GM23338 (cell line): ENCODE results near the gene FAF1.

ENCODE experiments used
- CREB1 ChIP-seq: fragments of 250-450 bp; sonication (Bioruptor Pico); IDR thresholded peaks from 2 replicates; pipeline ENCODE4 v1.5.0; 2020; ENCODE audit warnings: low read depth, mild to moderate bottlenecking, moderate library complexity
- EZH2 ChIP-seq: fragments of 200-600 bp; sonication (generic); IDR thresholded peaks from one replicate; pipeline ENCODE4 v1.8.0; 2017; ENCODE audit warnings: antibody characterized with exemption, mild to moderate bottlenecking, low read depth; ENCODE audit not compliant: unreplicated experiment
- EZH2phosphoT487 ChIP-seq: fragments of 200-600 bp; sonication (generic); IDR thresholded peaks from one replicate; pipeline ENCODE4 v1.8.1; 2018; ENCODE audit warnings: antibody characterized with exemption; ENCODE audit not compliant: unreplicated experiment
- JUNB ChIP-seq: IDR thresholded peaks from one replicate; pipeline ENCODE4 v1.6.1; 2016; ENCODE audit warnings: antibody characterized with exemption; ENCODE audit not compliant: unreplicated experiment
- NANOG ChIP-seq: IDR thresholded peaks from 2 replicates; pipeline ENCODE4 v1.6.1; 2016; ENCODE audit warnings: antibody characterized with exemption, borderline replicate concordance
- POLR2AphosphoS5 ChIP-seq: IDR thresholded peaks from 2 replicates; pipeline ENCODE4 v1.6.1; 2016; ENCODE audit warnings: antibody characterized with exemption, low read depth
- ZNF114 ChIP-seq: fragments of 250-450 bp; sonication (Bioruptor Pico); IDR thresholded peaks from 2 replicates; pipeline ENCODE4 v1.5.0; 2020; ENCODE audit warnings: mild to moderate bottlenecking, moderate library complexity
- ZNF331 ChIP-seq: fragments of 250-450 bp; sonication (Bioruptor Pico); IDR thresholded peaks from 2 replicates; pipeline ENCODE4 v1.5.0; 2020; ENCODE audit warnings: low read depth, mild to moderate bottlenecking, moderate library complexity
- TF ChIP-seq, protein P1 (sequence below), 2 experiments: fragments of 200-600 bp in 1 of 2; sonication (generic) in 1 of 2; conservative IDR thresholded peaks; 2 replicates each; pipeline versions ENCODE4 v1.5.1 to v1.6.1; 2016 to 2017; ENCODE audit warnings: antibody characterized with exemption in 2 of 2, low read depth in 2 of 2, mild to moderate bottlenecking in 2 of 2, moderate library complexity in 1 of 2
- TF ChIP-seq, protein P2 (sequence below): IDR thresholded peaks from one replicate; pipeline ENCODE4 v1.6.1; 2018; ENCODE audit warnings: antibody characterized with exemption; ENCODE audit not compliant: unreplicated experiment
- TF ChIP-seq, protein P3 (sequence below): IDR thresholded peaks from 2 replicates; pipeline ENCODE4 v1.6.1; 2016; ENCODE audit warnings: antibody characterized with exemption

DNA sequence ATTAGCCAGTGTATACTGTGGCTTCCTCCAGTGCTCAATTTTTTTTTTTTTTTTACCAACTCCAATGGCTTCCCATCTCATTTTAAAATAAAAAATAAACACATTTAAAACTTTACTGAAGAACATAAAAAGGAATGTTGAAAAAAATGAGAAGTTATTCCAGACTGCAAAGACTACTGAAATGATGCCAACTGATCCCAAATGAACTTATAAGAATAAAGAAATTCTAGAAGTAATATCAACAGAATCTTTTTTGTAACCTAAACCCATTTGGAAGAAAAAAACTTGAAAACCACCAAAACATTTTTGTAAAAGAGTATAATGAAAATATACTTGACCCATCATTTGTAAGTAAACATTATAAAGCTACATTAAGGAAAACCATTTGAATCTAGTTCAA, 129.4 kb downstream of the FAF1 start:
- TF ChIP-seq, protein P1, sequence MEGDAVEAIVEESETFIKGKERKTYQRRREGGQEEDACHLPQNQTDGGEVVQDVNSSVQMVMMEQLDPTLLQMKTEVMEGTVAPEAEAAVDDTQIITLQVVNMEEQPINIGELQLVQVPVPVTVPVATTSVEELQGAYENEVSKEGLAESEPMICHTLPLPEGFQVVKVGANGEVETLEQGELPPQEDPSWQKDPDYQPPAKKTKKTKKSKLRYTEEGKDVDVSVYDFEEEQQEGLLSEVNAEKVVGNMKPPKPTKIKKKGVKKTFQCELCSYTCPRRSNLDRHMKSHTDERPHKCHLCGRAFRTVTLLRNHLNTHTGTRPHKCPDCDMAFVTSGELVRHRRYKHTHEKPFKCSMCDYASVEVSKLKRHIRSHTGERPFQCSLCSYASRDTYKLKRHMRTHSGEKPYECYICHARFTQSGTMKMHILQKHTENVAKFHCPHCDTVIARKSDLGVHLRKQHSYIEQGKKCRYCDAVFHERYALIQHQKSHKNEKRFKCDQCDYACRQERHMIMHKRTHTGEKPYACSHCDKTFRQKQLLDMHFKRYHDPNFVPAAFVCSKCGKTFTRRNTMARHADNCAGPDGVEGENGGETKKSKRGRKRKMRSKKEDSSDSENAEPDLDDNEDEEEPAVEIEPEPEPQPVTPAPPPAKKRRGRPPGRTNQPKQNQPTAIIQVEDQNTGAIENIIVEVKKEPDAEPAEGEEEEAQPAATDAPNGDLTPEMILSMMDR (conservative IDR thresholded peaks at IDR 0.05; ENCODE audit: low read depth in 2 of 2) = no peak
- TF ChIP-seq EZH2 (no peak), POLR2AphosphoS5 (no peak), CREB1 (no peak), JUNB (no peak), EZH2phosphoT487 (no peak), ZNF114 (CRISPR knock-in tag) (no peak), NANOG (no peak), ZNF331 (CRISPR knock-in tag) (no peak)
- TF ChIP-seq, protein P2, sequence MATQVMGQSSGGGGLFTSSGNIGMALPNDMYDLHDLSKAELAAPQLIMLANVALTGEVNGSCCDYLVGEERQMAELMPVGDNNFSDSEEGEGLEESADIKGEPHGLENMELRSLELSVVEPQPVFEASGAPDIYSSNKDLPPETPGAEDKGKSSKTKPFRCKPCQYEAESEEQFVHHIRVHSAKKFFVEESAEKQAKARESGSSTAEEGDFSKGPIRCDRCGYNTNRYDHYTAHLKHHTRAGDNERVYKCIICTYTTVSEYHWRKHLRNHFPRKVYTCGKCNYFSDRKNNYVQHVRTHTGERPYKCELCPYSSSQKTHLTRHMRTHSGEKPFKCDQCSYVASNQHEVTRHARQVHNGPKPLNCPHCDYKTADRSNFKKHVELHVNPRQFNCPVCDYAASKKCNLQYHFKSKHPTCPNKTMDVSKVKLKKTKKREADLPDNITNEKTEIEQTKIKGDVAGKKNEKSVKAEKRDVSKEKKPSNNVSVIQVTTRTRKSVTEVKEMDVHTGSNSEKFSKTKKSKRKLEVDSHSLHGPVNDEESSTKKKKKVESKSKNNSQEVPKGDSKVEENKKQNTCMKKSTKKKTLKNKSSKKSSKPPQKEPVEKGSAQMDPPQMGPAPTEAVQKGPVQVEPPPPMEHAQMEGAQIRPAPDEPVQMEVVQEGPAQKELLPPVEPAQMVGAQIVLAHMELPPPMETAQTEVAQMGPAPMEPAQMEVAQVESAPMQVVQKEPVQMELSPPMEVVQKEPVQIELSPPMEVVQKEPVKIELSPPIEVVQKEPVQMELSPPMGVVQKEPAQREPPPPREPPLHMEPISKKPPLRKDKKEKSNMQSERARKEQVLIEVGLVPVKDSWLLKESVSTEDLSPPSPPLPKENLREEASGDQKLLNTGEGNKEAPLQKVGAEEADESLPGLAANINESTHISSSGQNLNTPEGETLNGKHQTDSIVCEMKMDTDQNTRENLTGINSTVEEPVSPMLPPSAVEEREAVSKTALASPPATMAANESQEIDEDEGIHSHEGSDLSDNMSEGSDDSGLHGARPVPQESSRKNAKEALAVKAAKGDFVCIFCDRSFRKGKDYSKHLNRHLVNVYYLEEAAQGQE = no peak
- TF ChIP-seq, protein P3, sequence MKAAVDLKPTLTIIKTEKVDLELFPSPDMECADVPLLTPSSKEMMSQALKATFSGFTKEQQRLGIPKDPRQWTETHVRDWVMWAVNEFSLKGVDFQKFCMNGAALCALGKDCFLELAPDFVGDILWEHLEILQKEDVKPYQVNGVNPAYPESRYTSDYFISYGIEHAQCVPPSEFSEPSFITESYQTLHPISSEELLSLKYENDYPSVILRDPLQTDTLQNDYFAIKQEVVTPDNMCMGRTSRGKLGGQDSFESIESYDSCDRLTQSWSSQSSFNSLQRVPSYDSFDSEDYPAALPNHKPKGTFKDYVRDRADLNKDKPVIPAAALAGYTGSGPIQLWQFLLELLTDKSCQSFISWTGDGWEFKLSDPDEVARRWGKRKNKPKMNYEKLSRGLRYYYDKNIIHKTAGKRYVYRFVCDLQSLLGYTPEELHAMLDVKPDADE = no peak
